Karpas-422 (cell line): ENCODE results near the gene AFAP1. TPM values are rescaled to one million over a fixed set of nuclear protein-coding genes. Genes with fewer than 3 reads are reported as not detected.

ENCODE experiments used
- DNase-seq: peaks from one replicate; pipeline ENCODE4 v3.0.0-alpha.2; 2015
- H2AFZ ChIP-seq: fragments of 200-600 bp; sonication (generic); 2 replicates; pipeline ENCODE4 v1.6.1; 2014; ENCODE audit warnings: antibody characterized with exemption, low read length, mixed read lengths
- H3K27ac ChIP-seq: fragments of 200-600 bp; sonication (generic); 2 replicates; pipeline ENCODE4 v1.5.1; 2014; ENCODE audit warnings: mild to moderate bottlenecking, low read length, moderate library complexity
- H3K27me3 ChIP-seq: fragments of 200-600 bp; sonication (generic); 2 replicates; pipeline ENCODE4 v1.6.1; 2014; ENCODE audit warnings: low read length, mixed read lengths
- H3K36me3 ChIP-seq: fragments of 200-600 bp; sonication (generic); 2 replicates; pipeline ENCODE4 v1.6.1; 2014; ENCODE audit warnings: low read length, mixed read lengths; ENCODE audit not compliant: insufficient read depth
- H3K4me1 ChIP-seq: fragments of 200-600 bp; sonication (generic); 2 replicates; pipeline ENCODE4 v1.6.1; 2014; ENCODE audit warnings: mild to moderate bottlenecking, low read length, mixed read lengths
- H3K4me2 ChIP-seq: fragments of 200-600 bp; sonication (generic); 2 replicates; pipeline ENCODE4 v1.6.1; 2014; ENCODE audit warnings: low read length, low read depth, mild to moderate bottlenecking; ENCODE audit not compliant: poor library complexity, severe bottlenecking
- H3K4me3 ChIP-seq: fragments of 200-600 bp; sonication (generic); 2 replicates; pipeline ENCODE4 v1.5.1; 2014; ENCODE audit warnings: mild to moderate bottlenecking, antibody characterized with exemption, low read length, mixed read lengths
- H3K79me2 ChIP-seq: fragments of 200-600 bp; sonication (generic); 2 replicates; pipeline ENCODE4 v1.6.1; 2014; ENCODE audit warnings: mild to moderate bottlenecking, low read length, mixed read lengths
- H3K9ac ChIP-seq: fragments of 200-600 bp; sonication (generic); 2 replicates; pipeline ENCODE4 v1.6.0; 2014; ENCODE audit warnings: low read length
- H3K9me2 ChIP-seq: fragments of 200-600 bp; sonication (generic), shearing (Covaris generic); replicated peaks from 2 replicates; pipeline ENCODE4 v1.6.0; 2014; ENCODE audit warnings: mild to moderate bottlenecking, low read length, moderate library complexity; ENCODE audit not compliant: insufficient read depth
- H3K9me3 ChIP-seq: fragments of 300-700, 200-600 bp; sonication (generic); 2 replicates; pipeline ENCODE4 v1.6.1; 2014; ENCODE audit warnings: low read length, mixed read lengths
- H4K20me1 ChIP-seq: fragments of 200-600 bp; sonication (generic); 2 replicates; pipeline ENCODE4 v1.6.1; 2014; ENCODE audit warnings: mild to moderate bottlenecking, antibody characterized with exemption, low read length, low read depth; ENCODE audit not compliant: insufficient read depth
- total RNA-seq: library from RNA; depleted of rRNA; stranded (reverse); fragments of >200 nt; shearing (Covaris generic); gene quantifications from 2 replicates; pipeline ENCODE4 v1.2.3, GENCODE V29; 2014; ENCODE audit warnings: low replicate concordance

AFAP1 gene
- total RNA-seq, 1 experiment from 2014 or later: not detected

- Histone ChIP-seq H3K4me3 (no peak overlapping the region), H3K9me3 (no peaks in the 10 kb centered on the region), H3K27ac (no peak overlapping the region), H3K4me1 (peaks cover 8% of the 10 kb centered on the region), H3K27me3 (no peaks in the 10 kb centered on the region), H3K4me2 (no peak overlapping the region), H3K36me3 (no peaks in the 10 kb centered on the region), H3K9me2 (no peaks in the 10 kb centered on the region), H2AFZ (no peak overlapping the region), H4K20me1 (no peaks in the 10 kb centered on the region), H3K79me2 (no peaks in the 10 kb centered on the region), H3K9ac (no peak overlapping the region)
- DNase-seq: no peak
Observed at GRCh38 chr4:7826176-7826908, 113.3 kb downstream of the AFAP1 start.

- H3K9me3 ChIP-seq: no peaks in the 10 kb centered on the region
- H3K9ac ChIP-seq: no peak overlapping the region
- no peak overlapping the region for H2AFZ ChIP-seq
- no peak overlapping the region for H3K27ac ChIP-seq
- peak; percentile 27 for DNase-seq
- H3K4me2 ChIP-seq: no peak overlapping the region
- no peaks in the 10 kb centered on the region for H3K4me1 ChIP-seq
- no peaks in the 10 kb centered on the region for H4K20me1 ChIP-seq
- H3K79me2 ChIP-seq: no peaks in the 10 kb centered on the region
- H3K9me2 ChIP-seq: no peaks in the 10 kb centered on the region
- H3K36me3 ChIP-seq: no peaks in the 10 kb centered on the region
- H3K4me3 ChIP-seq: no peak overlapping the region
- no peaks in the 10 kb centered on the region for H3K27me3 ChIP-seq
Observed at GRCh38 chr4:7824218-7824617, 115.4 kb downstream of the AFAP1 start.

GRCh38 chr4:7823416-7823824, 116.2 kb downstream of the AFAP1 start:
- no peak overlapping the region for H3K9ac ChIP-seq

GRCh38 chr4:7822877-7823276, 116.8 kb downstream of the AFAP1 start:
- no peak overlapping the region for H3K4me2 ChIP-seq
- H3K79me2 ChIP-seq: no peaks in the 10 kb centered on the region
- no peak for DNase-seq
- H3K27ac ChIP-seq: no peak overlapping the region
- H2AFZ ChIP-seq: no peak overlapping the region
- H4K20me1 ChIP-seq: no peaks in the 10 kb centered on the region
- H3K9me3 ChIP-seq: no peaks in the 10 kb centered on the region
- H3K9me2 ChIP-seq: no peaks in the 10 kb centered on the region
- H3K9ac ChIP-seq: no peak overlapping the region
- H3K36me3 ChIP-seq: no peaks in the 10 kb centered on the region
- no peaks in the 10 kb centered on the region for H3K27me3 ChIP-seq
- H3K4me3 ChIP-seq: no peak overlapping the region
- no peaks in the 10 kb centered on the region for H3K4me1 ChIP-seq

More at GRCh38 chr4:7823416-7823824, 116.2 kb downstream of the AFAP1 start:
- Histone ChIP-seq H2AFZ (no peak overlapping the region), H3K9me3 (no peaks in the 10 kb centered on the region), H3K79me2 (no peaks in the 10 kb centered on the region), H3K36me3 (no peaks in the 10 kb centered on the region), H3K4me1 (no peaks in the 10 kb centered on the region), H4K20me1 (no peaks in the 10 kb centered on the region), H3K27me3 (no peaks in the 10 kb centered on the region), H3K9me2 (no peaks in the 10 kb centered on the region), H3K4me3 (no peak overlapping the region), H3K27ac (no peak overlapping the region), H3K4me2 (no peak overlapping the region)
- no peak for DNase-seq

GRCh38 chr4:7822137-7822505, 117.5 kb downstream of the AFAP1 start:
- Histone ChIP-seq H3K9ac (no peak overlapping the region), H3K4me3 (no peak overlapping the region), H3K9me3 (no peaks in the 10 kb centered on the region), H2AFZ (no peak overlapping the region), H3K4me1 (no peaks in the 10 kb centered on the region), H4K20me1 (no peaks in the 10 kb centered on the region), H3K79me2 (no peaks in the 10 kb centered on the region), H3K4me2 (no peak overlapping the region), H3K27ac (no peak overlapping the region), H3K9me2 (no peaks in the 10 kb centered on the region), H3K27me3 (no peaks in the 10 kb centered on the region), H3K36me3 (no peaks in the 10 kb centered on the region)
- DNase-seq: no peak

GRCh38 chr4:7821245-7822136, 118.2 kb downstream of the AFAP1 start:
- H3K9me3 ChIP-seq: no peaks in the 10 kb centered on the region
- H3K27me3 ChIP-seq: no peaks in the 10 kb centered on the region
- H2AFZ ChIP-seq: no peak overlapping the region
- H3K36me3 ChIP-seq: no peaks in the 10 kb centered on the region
- H3K4me1 ChIP-seq: no peaks in the 10 kb centered on the region
- no peak overlapping the region for H3K27ac ChIP-seq
- H3K9ac ChIP-seq: no peak overlapping the region
- no peak for DNase-seq
- H3K9me2 ChIP-seq: no peaks in the 10 kb centered on the region
- no peak overlapping the region for H3K4me2 ChIP-seq
- no peaks in the 10 kb centered on the region for H3K79me2 ChIP-seq
- H3K4me3 ChIP-seq: no peak overlapping the region
- H4K20me1 ChIP-seq: no peaks in the 10 kb centered on the region

GRCh38 chr4:7820031-7820818, 119.4 kb downstream of the AFAP1 start:
- no peak overlapping the region for H3K9ac ChIP-seq
- H3K9me3 ChIP-seq: no peaks in the 10 kb centered on the region
- no peaks in the 10 kb centered on the region for H3K79me2 ChIP-seq
- no peak overlapping the region for H3K4me2 ChIP-seq
- no peak overlapping the region for H3K4me3 ChIP-seq
- no peaks in the 10 kb centered on the region for H3K9me2 ChIP-seq
- peak; percentile 32 for DNase-seq
- H3K4me1 ChIP-seq: no peaks in the 10 kb centered on the region
- H3K36me3 ChIP-seq: no peaks in the 10 kb centered on the region
- H2AFZ ChIP-seq: no peak overlapping the region
- no peaks in the 10 kb centered on the region for H3K27me3 ChIP-seq
- H4K20me1 ChIP-seq: no peaks in the 10 kb centered on the region
- H3K27ac ChIP-seq: no peak overlapping the region

GRCh38 chr4:7819446-7819845, 120.2 kb downstream of the AFAP1 start:
- H3K9me2 ChIP-seq: no peaks in the 10 kb centered on the region

More at GRCh38 chr4:7819446-7819845, 120.2 kb downstream of the AFAP1 start:
- H3K9me3 ChIP-seq: no peaks in the 10 kb centered on the region
- H3K4me3 ChIP-seq: no peak overlapping the region
- peak; percentile 6 for DNase-seq
- H3K79me2 ChIP-seq: no peaks in the 10 kb centered on the region
- H3K4me1 ChIP-seq: no peaks in the 10 kb centered on the region
- no peaks in the 10 kb centered on the region for H3K36me3 ChIP-seq
- no peak overlapping the region for H3K27ac ChIP-seq
- no peaks in the 10 kb centered on the region for H4K20me1 ChIP-seq
- H3K4me2 ChIP-seq: no peak overlapping the region
- no peak overlapping the region for H2AFZ ChIP-seq
- no peaks in the 10 kb centered on the region for H3K27me3 ChIP-seq
- H3K9ac ChIP-seq: no peak overlapping the region
